ENCODE data around the gene IFT88.

IFT88 gene, protein sequence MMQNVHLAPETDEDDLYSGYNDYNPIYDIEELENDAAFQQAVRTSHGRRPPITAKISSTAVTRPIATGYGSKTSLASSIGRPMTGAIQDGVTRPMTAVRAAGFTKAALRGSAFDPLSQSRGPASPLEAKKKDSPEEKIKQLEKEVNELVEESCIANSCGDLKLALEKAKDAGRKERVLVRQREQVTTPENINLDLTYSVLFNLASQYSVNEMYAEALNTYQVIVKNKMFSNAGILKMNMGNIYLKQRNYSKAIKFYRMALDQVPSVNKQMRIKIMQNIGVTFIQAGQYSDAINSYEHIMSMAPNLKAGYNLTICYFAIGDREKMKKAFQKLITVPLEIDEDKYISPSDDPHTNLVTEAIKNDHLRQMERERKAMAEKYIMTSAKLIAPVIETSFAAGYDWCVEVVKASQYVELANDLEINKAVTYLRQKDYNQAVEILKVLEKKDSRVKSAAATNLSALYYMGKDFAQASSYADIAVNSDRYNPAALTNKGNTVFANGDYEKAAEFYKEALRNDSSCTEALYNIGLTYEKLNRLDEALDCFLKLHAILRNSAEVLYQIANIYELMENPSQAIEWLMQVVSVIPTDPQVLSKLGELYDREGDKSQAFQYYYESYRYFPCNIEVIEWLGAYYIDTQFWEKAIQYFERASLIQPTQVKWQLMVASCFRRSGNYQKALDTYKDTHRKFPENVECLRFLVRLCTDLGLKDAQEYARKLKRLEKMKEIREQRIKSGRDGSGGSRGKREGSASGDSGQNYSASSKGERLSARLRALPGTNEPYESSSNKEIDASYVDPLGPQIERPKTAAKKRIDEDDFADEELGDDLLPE

DNA sequence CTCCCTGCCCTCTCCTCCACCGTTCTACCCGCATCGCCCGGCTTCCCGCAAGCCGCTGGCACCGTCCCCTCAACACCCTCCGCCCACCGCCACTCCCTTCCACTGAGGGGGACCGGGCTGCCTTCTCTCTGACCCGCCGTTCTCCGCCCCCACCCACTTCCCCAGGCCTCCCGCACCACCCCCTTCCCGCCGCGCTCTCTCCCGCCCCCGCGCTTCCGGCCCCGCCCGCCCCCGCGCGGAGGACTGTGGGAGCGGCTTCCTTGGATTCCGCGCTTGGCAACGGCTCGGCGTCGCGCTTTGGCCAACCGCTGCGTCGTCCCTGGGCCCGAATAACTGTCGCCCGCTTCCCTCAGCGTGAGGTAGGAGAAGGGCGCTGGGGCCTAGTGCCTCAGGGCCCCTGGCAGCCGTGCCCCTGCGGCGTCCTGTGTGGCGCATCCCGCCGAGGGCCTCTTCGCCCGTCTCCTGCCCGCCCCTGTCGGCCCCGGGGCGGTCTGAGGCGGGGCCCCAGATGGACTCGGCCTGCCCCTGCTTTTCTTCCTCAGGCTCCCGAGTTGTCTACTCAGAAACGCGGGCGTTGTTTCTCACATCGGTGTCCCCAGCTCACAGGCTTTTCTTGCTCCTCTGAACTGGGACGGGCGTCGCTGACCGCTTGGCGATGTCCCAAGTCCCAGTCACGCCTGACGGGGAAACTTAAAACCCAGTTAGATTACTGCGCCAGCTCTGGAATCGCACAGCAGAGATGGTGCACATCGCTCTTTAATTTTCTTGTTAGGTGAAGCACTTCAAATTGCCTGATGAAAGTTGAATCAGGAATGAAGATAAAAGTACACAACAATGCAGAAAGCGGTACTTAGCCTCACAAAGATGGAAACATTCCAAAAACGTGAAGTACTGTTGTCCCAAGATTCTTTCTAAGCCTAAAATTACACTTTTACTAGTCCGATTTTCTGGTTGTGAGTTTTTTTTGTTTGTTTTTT, at the start of gene IFT88:
Gene IFT88, plus strand, starts transcription at position 260 of the 977 bp plus-strand sequence. CDS start 7,229 bp downstream, outside the sequence.
- peak; percentile 66 for DNase-seq (ENCODE audit: low read depth)

DNA sequence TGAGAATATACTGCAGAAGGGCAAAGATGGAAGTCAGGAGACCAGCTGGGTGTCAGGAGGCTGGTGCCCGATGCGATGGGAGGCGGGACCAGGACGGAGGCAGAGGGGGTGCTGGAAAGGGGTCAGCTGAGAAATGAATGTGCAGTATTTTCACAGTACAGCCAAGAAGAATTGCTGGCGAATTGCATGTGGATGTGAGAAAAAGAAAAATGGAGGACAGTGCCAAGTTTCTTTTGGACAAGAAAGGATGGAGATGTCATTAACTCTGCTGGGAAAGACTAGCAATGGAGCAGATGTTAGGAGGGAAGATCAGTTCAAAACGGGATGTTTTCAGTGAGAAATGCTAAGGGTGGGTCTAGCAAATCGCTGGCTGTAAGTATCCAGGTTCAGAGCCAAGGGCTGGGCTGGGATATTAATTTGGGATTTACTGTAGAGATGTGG, 48.3 kb upstream of the IFT88 start:
- no peak for DNase-seq (ENCODE audit: low read depth)

DNA sequence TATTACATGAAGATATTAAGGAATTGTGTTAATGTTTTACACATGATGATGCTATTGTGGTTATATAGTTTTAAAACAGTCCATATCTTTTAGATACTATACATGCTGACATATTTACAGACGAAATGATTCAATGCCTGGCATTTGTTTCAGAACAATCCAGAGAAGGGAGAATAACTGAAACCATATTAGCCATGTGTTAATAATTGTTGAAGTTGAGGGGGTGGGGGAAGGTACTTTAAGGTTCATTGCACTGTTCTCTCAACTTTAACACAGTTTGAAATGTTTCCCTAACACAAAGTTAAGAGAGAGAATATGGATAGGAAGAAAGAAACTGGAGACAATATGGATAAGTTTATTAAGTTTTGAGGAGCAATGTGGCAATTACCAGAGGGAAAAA, 47.1 kb upstream of the IFT88 start:
- no peak for DNase-seq (ENCODE audit: low read depth)

DNA sequence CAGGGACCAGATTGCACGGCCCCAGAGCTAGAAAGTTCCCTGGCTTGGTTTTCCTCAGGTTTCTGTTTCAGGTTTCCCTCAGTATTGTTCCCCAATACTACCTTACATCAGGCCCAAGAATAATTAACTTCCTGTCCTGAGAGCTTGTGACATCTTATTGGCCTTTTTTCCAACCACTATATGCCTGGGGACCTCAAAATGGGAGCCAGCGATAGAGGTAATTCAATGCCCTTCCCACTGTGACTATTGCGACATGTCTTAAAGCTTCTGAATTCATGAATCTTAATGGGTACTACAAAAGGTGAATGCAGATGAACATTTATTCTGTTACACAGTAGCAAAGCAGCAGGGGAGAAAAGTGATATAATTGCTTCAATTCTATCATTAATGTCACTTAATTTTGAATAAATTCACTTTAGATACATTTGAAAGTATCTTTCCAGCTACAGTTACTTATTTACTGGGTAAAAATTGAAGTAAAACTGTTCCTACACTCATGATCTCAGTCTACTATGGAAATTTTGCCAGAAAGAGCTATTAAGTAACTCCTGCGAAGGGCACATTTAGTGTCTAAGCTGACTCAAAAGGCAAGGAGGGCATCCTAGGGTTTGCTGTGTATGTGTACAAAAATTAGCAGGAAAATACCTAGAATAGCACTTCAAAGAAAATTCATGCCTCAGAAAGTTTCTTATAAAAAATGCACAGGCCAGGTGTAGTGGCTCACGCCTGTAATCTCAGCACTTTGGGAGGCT, 45.4 kb upstream of the IFT88 start:
- no peak for DNase-seq (ENCODE audit: low read depth)

DNA sequence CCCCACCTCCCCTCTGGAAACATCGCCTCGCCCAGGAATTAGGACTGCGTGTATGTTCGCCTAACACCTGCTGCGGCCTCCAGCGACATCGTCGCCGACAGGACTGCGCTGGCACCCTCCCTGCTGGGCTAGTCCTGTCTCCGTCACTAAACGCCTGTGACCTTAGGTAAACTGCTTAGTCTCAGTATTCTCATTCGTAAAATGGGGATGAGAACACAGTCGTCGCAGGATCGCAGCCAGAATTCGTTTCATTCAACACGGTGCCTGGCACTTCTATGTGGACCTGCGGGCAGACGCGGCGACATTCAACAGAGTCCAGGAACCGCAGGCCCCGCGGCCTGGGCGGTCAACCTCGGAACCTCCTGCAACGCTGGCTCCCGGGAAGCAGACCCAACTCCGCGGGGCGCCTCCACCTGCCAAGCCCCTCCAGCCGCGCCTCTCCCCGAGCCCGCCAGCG, 41.8 kb upstream of the IFT88 start:
- DNase-seq (ENCODE audit: low read depth) = no peak

DNA sequence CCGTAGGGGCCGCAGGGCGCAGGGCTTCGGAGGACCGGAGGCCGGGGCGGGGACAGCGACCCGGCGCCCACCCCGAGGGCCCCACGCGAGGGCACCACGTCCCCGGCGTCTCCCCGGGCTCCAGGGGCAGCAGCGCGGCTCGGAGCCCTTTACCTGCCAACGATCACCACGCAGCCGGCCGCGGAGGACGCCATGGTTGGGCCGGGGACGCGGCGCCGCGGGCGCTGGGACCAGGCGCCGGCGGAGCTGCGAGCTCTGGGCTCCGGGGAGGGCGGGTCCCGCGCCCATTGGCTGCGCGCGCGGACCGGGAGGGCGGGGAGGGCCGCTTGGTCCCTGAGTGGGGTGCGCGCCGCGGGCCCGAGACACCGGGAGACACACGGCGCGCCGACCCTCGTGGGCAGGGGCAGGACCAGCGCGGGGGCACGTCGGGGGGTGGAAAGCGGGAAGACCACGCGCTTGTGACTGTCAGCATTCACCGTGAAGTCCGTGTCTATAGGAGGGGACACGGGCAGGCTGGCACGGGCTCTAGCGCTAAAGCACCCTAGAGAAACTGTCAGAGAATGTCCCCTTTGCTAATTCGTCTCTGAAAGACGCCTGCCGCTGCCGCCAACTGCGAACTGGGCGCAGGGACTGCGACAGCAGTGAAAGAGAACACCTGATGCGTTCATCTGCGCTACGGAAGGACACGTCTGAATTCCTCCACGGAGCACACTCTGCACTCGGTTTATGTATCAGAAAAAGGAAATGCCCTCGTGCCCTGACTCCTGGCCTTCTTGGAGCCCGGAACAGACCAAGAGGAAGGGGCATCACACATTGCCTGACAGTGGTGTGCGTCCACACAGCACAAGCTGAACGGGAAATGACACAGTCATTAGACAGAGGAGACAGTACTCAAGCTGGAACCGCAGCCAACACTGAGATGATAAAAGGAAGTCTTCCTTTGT, 41.1 kb upstream of the IFT88 start, which contains the start of gene CRYL1:
Gene CRYL1, minus strand, starts transcription at position 257 of the 944 bp plus-strand sequence. Its CDS starts 63 bp downstream, at position 194.
- DNase-seq (ENCODE audit: low read depth) = peak; percentile 38

DNA sequence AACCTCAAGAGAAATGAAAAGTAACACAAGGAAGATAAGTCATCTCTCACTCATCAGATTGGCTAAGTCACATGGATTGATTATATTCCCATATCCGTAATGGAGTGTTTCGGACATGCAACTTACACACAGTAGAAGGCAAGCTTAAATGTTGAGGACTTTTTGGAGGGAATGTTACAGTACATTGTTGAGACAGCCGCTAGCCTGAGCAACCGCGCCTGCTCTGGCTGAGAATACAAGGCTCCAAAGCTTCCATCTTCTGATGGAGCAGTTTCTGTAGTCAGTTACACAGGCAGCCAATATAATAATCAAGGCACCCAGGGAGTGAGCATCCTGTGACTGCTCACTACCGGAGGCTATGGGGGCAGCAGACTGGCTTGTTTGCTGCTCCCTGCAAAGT, 40.3 kb upstream of the IFT88 start:
- DNase-seq (ENCODE audit: low read depth) = no peak

DNA sequence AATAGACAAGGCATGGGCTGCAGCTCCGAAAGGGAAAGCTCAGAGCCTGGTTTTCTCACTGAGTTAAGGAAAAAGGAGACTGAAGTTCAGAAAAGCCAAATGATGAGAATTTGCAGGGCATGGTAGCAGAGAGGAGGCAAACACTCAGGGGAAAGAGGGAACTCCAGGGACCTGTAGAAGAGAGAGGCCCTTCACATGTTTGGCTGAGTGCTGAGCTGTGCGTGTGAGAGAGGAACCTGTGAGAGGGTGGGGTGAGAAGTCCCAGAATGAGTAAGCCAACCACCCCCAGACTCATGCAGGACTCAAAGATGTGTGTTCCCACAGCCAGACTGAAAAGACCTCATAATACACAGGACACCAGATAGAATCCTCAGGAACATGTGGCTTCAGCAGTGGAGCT, 38.5 kb upstream of the IFT88 start:
- no peak for DNase-seq (ENCODE audit: low read depth)

DNA sequence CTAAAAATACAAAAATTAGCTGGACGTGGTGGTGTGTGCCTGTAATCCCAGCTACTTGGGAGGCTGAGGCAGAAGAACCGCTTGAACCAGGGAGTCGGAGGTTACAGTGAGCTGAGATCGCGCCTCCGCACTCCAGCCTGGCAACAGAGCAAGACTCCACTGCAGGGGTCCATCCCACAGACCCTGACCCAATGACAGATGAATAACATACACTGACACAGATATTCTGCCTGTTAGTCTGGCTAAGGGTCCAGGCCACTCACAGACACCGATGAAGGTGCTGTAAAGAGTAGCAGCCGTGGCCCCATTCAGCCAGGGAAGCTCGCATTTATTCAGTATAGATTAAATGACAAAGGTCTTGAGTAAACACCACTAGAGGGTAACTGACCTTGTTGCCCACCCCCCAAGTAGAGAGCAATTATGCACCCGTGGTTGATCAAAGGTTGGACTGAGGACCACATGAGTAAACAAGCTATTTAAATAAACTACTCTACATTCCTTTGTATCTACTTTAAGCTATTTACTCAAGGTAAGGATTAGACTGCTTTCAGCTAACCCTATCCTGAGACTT, 32.8 kb upstream of the IFT88 start:
- DNase-seq (ENCODE audit: low read depth) = no peak

DNA sequence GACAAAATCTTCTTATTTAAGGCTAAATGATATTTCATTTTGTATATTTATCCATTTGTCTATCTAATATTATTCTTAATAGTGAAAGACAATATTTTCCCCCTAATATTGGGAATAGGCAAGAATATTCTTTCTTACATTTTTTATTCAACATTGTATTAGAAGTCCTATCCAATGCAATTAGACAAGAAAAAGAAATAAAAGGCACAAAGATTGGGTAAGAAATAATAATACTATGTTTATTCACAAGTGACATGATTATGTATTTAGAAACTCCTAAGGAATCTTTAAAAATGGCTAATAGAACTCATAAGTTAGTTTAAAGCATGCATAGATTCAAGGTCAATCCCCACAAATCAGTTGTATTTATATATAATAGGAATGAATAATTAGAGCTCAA, 30.0 kb upstream of the IFT88 start:
- DNase-seq (ENCODE audit: low read depth) = no peak

DNA sequence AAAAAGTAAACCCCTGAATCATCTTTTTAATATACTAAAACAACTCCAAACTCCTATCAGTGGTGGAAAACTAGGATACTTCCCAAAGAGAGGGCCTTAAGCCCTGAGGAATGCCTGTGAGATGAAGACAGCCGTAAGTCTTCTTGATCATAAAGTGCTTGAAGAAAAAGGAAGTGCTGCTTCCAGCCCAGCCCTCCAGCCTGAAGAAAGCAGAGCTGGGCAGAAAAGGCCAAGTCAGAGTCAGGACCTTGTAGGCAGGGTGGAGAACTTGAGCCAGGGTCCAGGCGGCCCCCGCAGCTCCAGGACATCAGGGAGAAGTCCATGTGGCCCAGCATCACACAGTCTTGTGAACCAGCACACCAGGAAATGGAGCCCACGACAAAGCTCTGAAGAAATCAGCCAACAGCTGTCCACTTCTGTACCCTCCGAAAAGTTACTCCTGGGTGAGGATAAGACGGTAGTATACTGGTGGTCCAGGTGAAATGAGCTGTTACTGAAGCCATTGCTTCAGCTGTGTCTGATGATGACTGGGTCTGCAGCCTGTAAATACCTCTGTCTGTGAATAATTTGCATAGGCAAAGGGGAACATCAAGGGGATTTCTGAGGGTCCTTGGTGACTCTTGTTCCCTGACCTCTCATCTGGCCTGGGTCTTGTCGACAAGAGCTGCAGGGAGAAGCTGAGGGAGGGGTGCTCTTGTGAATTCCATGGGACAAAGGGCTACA, 22.6 kb upstream of the IFT88 start:
- no peak for DNase-seq (ENCODE audit: low read depth)

DNA sequence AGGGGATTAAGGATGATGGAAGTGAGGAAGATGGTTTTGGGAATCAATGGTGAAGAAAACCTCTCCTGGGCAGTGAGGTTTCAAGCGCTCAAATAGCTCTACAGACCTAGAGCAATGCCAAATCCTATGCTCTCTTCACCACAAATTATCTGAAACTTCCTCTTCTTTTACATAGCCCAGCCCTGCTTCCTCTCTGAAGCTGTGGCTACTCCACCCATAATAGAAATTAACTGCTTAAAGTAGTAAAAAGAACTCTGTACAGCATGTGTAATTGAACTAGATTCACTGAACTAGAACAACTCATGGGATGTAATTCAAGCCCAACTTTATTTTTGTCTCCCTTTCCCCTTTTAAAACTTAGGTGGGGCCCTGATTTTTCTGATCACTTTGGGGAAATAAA, 20.4 kb upstream of the IFT88 start:
- no peak for DNase-seq (ENCODE audit: low read depth)

DNA sequence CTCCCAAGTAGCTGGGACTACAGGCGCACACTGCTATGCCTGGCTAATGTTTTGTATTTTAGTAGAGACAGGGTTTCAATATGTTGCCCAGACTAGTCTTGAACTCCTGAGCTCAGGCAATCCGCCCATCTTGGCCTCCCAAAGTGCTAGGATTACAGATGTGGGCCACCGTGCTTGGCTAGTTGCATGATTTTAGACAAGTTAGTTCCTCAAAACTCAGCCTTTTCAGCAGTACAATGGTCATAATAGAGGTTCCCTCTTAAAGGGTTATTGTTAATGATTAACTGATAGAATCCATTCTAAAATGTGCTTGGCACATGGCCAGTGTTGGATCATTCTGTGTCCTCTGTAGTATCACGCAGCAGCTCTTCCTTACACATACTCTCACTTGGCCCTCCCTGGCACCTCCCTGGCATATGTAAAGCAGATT, 19.5 kb upstream of the IFT88 start:
- DNase-seq (ENCODE audit: low read depth) = no peak

DNA sequence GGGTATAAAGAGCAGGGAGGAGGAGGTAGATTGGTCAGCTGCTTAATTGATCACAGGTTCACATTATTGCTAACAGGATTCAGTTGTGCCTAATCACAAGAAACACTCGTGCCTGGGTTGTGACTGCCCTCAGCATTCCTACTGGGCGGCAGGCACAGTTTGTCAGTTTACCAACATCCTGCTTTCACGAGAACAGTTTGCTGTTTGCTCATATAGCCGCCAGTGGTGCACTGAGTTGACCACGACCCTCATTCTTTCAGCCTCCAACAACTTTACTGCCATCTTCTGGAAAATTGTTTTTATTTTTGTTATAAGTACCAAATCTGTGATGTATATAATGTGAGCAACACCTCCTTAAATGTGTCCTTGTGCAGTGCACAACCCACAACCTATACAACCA, 16.2 kb upstream of the IFT88 start:
- no peak for DNase-seq (ENCODE audit: low read depth)

DNA sequence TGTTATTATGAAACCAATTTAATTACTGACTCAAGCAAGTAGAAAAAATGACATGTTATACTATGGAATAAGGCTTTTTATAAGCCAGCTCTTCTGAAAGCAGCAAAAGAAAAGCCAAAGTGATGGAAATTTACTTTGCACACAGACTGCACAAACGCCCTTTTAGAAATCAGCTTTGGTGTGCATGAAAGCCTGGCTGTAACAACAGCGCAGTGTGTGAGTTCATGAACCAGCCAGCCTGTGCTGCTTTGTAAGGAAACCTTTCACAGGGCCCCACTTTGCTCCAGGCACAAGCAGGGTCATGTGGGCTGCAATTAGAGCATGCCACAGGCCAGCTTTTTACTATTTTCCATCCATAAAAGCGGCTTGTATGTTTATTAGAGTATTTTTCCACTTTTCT, 13.6 kb upstream of the IFT88 start:
- no peak for DNase-seq (ENCODE audit: low read depth)

DNA sequence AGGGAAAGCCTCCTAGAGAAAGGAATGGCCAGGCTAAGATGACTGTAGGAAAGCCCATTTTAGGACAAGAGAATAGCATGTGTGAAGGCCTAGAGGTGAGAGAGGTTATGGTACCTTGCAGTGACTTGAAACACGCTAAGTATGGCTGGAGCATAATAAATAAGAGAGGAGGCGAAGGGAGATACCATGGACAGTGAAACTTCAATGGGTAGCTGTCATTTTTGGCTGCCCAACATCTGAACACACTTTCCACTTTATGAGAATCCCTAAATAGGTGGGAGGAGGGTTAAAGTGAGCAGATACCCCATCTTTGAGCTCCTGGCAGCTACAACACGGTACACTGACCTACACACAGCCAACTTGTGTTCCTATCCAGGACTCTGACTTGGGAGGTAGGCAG, 8.0 kb upstream of the IFT88 start:
- no peak for DNase-seq (ENCODE audit: low read depth)

DNA sequence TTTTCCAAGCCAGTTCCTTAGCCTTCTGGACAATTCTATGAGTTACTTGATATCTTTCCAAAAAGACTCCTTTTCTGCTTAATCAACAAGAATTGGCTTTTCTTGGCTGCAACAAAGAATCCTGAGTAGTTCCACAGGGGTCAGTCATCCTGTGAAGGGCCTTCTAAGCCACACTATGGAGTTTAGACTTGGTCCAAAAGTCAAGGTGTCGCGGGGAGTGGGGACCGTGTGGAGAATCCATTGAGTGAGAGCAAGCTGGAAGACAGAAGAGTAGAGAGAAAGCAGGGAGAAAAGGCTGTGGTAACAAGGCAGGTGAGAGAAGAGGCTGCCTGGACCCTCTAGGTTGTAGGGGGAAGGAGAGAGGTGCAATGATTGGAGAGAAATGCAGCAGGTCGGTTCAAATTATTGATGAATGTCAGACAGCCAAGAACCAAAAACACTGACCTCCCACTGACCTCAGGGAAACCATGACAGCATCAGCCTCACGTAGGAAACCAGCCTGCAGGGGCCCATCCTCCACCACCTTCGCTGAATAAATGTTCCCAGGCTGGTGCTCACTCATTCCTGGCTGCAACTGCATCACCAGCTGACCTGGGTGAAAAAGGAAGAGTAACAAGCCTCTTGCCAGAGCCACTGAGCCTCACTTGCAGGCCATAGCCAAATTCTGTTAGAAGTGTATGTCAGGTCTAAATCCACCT, 7.1 kb upstream of the IFT88 start:
- no peak for DNase-seq (ENCODE audit: low read depth)

DNA sequence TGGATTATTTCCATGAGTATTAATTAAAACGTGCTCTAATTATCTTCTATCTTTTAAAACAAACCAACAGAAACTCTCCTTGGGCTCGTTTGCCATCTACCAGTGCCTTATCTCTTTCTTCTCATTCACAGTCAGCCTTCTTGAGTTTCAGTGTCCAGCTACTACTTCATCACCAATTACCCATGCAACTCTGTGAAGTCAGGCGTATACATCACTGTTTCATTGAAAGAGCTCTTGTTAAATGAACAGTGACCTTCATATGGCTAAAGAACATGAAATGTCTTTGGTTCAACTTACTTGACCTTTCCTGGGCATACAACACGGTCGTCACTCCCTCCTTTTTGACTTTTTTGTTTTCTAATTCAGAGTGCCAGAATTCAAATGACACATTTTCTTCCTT, 5.2 kb upstream of the IFT88 start:
- no peak for DNase-seq (ENCODE audit: low read depth)
